ENCODE results near the gene LUZP4.

LUZP4 gene

GRCh38 chrX:115350711-115351381 is 61.3 kb downstream of the LUZP4 start:
- no peak for DNase-seq (ENCODE audit: extremely low read depth, low read depth)

DNA sequence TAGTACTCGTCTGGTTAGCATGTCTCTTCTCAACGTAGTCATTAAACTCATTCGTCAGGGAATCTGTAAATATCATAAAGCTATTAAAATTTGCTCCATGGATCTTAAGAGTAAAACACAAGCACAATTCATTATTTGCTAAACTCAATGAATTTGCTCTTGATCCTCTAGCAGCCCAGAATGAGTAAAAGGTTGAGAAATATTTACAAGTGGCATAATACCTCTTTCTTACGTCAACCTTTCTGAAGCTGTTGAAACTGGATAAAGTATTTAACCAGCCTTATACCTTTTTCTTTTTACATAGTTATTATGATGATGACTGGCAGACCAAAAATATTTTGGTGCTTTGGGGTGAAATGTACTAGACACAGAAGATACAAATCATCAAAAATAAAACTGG is 66.9 kb downstream of the LUZP4 start:
- TF ChIP-seq, protein P1, sequence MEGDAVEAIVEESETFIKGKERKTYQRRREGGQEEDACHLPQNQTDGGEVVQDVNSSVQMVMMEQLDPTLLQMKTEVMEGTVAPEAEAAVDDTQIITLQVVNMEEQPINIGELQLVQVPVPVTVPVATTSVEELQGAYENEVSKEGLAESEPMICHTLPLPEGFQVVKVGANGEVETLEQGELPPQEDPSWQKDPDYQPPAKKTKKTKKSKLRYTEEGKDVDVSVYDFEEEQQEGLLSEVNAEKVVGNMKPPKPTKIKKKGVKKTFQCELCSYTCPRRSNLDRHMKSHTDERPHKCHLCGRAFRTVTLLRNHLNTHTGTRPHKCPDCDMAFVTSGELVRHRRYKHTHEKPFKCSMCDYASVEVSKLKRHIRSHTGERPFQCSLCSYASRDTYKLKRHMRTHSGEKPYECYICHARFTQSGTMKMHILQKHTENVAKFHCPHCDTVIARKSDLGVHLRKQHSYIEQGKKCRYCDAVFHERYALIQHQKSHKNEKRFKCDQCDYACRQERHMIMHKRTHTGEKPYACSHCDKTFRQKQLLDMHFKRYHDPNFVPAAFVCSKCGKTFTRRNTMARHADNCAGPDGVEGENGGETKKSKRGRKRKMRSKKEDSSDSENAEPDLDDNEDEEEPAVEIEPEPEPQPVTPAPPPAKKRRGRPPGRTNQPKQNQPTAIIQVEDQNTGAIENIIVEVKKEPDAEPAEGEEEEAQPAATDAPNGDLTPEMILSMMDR (IDR thresholded peaks at IDR 0.05; ENCODE audit: low read depth, low read length), result no peak
- no peak for DNase-seq (ENCODE audit: extremely low read depth, low read depth)

More at GRCh38 chrX:115350711-115351381, 61.3 kb downstream of the LUZP4 start:
- TF ChIP-seq, protein P1 (IDR thresholded peaks at IDR 0.05; ENCODE audit: low read depth, low read length), result no peak
